Suprapubic skin (tissue), 3 donors: ENCODE measurements around the gene ETV5.

Source experiments
- CTCF ChIP-seq, 2 donors: fragments of 200-600 bp in 1 of 2; fragments of 450-650 bp in 1 of 2; sonication (generic) in 1 of 2; IDR thresholded peaks; one replicate each; pipeline ENCODE4 v1.5.1; 2016 to 2019; ENCODE audit warnings: antibody characterized with exemption in 2 of 2, mild to moderate bottlenecking in 1 of 2, moderate library complexity in 1 of 2
- EP300 ChIP-seq: sonication (generic); formaldehyde crosslinking; IDR thresholded peaks from one replicate; pipeline ENCODE4 v1.6.1; 2017; ENCODE audit warnings: antibody characterized with exemption

- TF ChIP-seq CTCF (IDR thresholded peaks at IDR 0.05) (no peak), EP300 (no peak)
Measured at GRCh38 chr3:186084264-186084663, 24.6 kb downstream of the ETV5 start.
